ENCODE results near the gene SLC6A13. TPM values are rescaled to one million over a fixed set of nuclear protein-coding genes. Genes with fewer than 3 reads are reported as not detected.

SLC6A13 gene
- total and polyA plus RNA-seq, 2 experiments from 2014 or later, result 3.8 to 5.9 TPM

- 86% methylated on average over 3 of the region's 3 CpGs for WGBS (ENCODE audit: low lambda C conversion rate, missing lambda C conversion rate)
- Histone ChIP-seq H2AFZ (no peak overlapping the region), H3K27ac (no peak overlapping the region), H3K9me3 (ENCODE audit: low read depth) (no peaks in the 10 kb centered on the region), H3K36me3 (replicated peaks; ENCODE audit: insufficient read depth, low read depth) (no peaks in the 10 kb centered on the region), H3K4me2 (no peak overlapping the region), H3K27me3 (no peaks in the 10 kb centered on the region), H3K79me2 (no peaks in the 10 kb centered on the region), H3K4me3 (no peak overlapping the region), H4K20me1 (ENCODE audit: insufficient read depth, poor library complexity, severe bottlenecking) (no peaks in the 10 kb centered on the region), H3K4me1 (ENCODE audit: insufficient read depth) (no peaks in the 10 kb centered on the region), H3K9me2 (replicated peaks; ENCODE audit: insufficient read depth) (no peaks in the 10 kb centered on the region)
- no peak for DNase-seq (ENCODE audit: low spot score)
- TF ChIP-seq EZH2 (IDR thresholded peaks at IDR 0.05; ENCODE audit: borderline replicate concordance) (no peak), CTCF (IDR thresholded peaks at IDR 0.05; ENCODE audit: poor library complexity) (no peak), EZH2phosphoT487 (IDR thresholded peaks at IDR 0.05; ENCODE audit: low read depth, severe bottlenecking, unreplicated experiment) (no peak)
Measured at GRCh38 chr12:233615-233968, 29.0 kb downstream of the SLC6A13 start.

- Histone ChIP-seq H3K27me3 (no peaks in the 10 kb centered on the region), H3K4me3 (no peak overlapping the region), H3K4me2 (no peak overlapping the region), H3K79me2 (no peaks in the 10 kb centered on the region), H3K27ac (no peak overlapping the region), H3K4me1 (ENCODE audit: insufficient read depth) (no peaks in the 10 kb centered on the region), H3K9me2 (replicated peaks; ENCODE audit: insufficient read depth) (no peaks in the 10 kb centered on the region), H3K9me3 (ENCODE audit: low read depth) (no peaks in the 10 kb centered on the region), H3K36me3 (replicated peaks; ENCODE audit: insufficient read depth, low read depth) (no peaks in the 10 kb centered on the region), H2AFZ (no peak overlapping the region), H4K20me1 (ENCODE audit: insufficient read depth, poor library complexity, severe bottlenecking) (no peaks in the 10 kb centered on the region)
- no peak for DNase-seq (ENCODE audit: low spot score)
- WGBS (ENCODE audit: low lambda C conversion rate, missing lambda C conversion rate), result 69% methylated on average over 19 of the region's 19 CpGs
- TF ChIP-seq CTCF (IDR thresholded peaks at IDR 0.05; ENCODE audit: poor library complexity), result no peak
- no peak for TF ChIP-seq EZH2 (IDR thresholded peaks at IDR 0.05; ENCODE audit: borderline replicate concordance)
- no peak for TF ChIP-seq EZH2phosphoT487 (IDR thresholded peaks at IDR 0.05; ENCODE audit: low read depth, severe bottlenecking, unreplicated experiment)
Measured at GRCh38 chr12:232731-233614, 29.7 kb downstream of the SLC6A13 start.

GRCh38 chr12:230925-231671, 31.5 kb downstream of the SLC6A13 start:
- no peaks in the 10 kb centered on the region for H3K27me3 ChIP-seq
- no peaks in the 10 kb centered on the region for H3K9me2 ChIP-seq (replicated peaks; ENCODE audit: insufficient read depth)
- TF ChIP-seq EZH2 (IDR thresholded peaks at IDR 0.05; ENCODE audit: borderline replicate concordance), result no peak
- TF ChIP-seq CTCF (IDR thresholded peaks at IDR 0.05; ENCODE audit: poor library complexity), result no peak
- TF ChIP-seq EZH2phosphoT487 (IDR thresholded peaks at IDR 0.05; ENCODE audit: low read depth, severe bottlenecking, unreplicated experiment), result no peak
- H3K9me3 ChIP-seq (ENCODE audit: low read depth), result no peaks in the 10 kb centered on the region
- no peak overlapping the region for H3K4me2 ChIP-seq
- H3K27ac ChIP-seq, result no peak overlapping the region
- no peak for DNase-seq (ENCODE audit: low spot score)
- 83% methylated on average over 14 of the region's 14 CpGs for WGBS (ENCODE audit: low lambda C conversion rate, missing lambda C conversion rate)
- H4K20me1 ChIP-seq (ENCODE audit: insufficient read depth, poor library complexity, severe bottlenecking), result no peaks in the 10 kb centered on the region
- no peak overlapping the region for H2AFZ ChIP-seq
- H3K36me3 ChIP-seq (replicated peaks; ENCODE audit: insufficient read depth, low read depth), result no peaks in the 10 kb centered on the region
- no peak overlapping the region for H3K4me3 ChIP-seq
- H3K79me2 ChIP-seq, result no peaks in the 10 kb centered on the region
- H3K4me1 ChIP-seq (ENCODE audit: insufficient read depth), result no peaks in the 10 kb centered on the region
